HepG2 (cell line): ENCODE results near the gene TH. TPM values are rescaled to one million over a fixed set of nuclear protein-coding genes. Genes with fewer than 3 reads are reported as not detected.

Experiments
- HNF1B ChIP-seq: sonication (generic); formaldehyde crosslinking; IDR thresholded peaks from 2 replicates; pipeline ENCODE4 v1.5.1; 2020; ENCODE audit warnings: mild to moderate bottlenecking, moderate library complexity, missing genetic modification reagents
- IKZF4 ChIP-seq: sonication (generic); formaldehyde crosslinking; IDR thresholded peaks from 2 replicates; pipeline ENCODE4 v1.5.1; 2020; ENCODE audit warnings: borderline replicate concordance, mild to moderate bottlenecking, low read depth, missing genetic modification reagents; ENCODE audit errors: not compliant biosample characterization
- RXRB ChIP-seq: IDR thresholded peaks from 2 replicates; pipeline ENCODE4 v1.6.1; 2016; ENCODE audit warnings: borderline replicate concordance, missing genetic modification reagents, missing compliant biosample characterization
- SMAD3 ChIP-seq: sonication (generic); formaldehyde crosslinking; IDR thresholded peaks from 2 replicates; pipeline ENCODE4 v1.4.0; 2020; ENCODE audit warnings: missing genetic modification reagents
- SNAI1 ChIP-seq: sonication (generic); formaldehyde crosslinking; IDR thresholded peaks from 2 replicates; pipeline ENCODE4 v1.5.0; 2020; ENCODE audit warnings: mild to moderate bottlenecking, missing genetic modification reagents, borderline replicate concordance
- YEATS4 ChIP-seq: sonication (generic); formaldehyde crosslinking; IDR thresholded peaks from 2 replicates; pipeline ENCODE4 v1.4.0; 2020; ENCODE audit warnings: missing genetic modification reagents, borderline replicate concordance
- ZBTB40 ChIP-seq, 2 experiments: fragments of 450-650 bp in 1 of 2; sonication (generic) in 1 of 2; formaldehyde crosslinking in 1 of 2; IDR thresholded peaks; 2 replicates each; pipeline versions ENCODE4 v1.6.1 to v1.8.0; 2016 to 2022; ENCODE audit warnings: antibody characterized with exemption in 1 of 2, mild to moderate bottlenecking in 1 of 2, missing genetic modification reagents in 1 of 2
- ZNF318 ChIP-seq: sonication (generic); formaldehyde crosslinking; IDR thresholded peaks from 2 replicates; pipeline ENCODE4 v1.4.0; 2020; ENCODE audit warnings: mild to moderate bottlenecking, missing genetic modification reagents
- polyA plus RNA-seq, 8 experiments: library from polyadenylated mRNA; depleted of rRNA in 3 of 8; stranded (reverse) in 7 of 8; unstranded in 1 of 8; fragments of >200 nt; fragmentation: Illumina TruSeq in 4 of 8; extraction: Trizol in 4 of 8; gene quantifications; 2 replicates each; pipeline versions ENCODE4 v1.2.1 to v1.2.3, GENCODE V29; 2011 to 2016; ENCODE audit warnings: low read depth in 4 of 8, missing spikeins in 1 of 8, mixed read lengths in 1 of 8; ENCODE audit not compliant: insufficient read depth in 1 of 8
- total RNA-seq, 5 experiments: library from RNA; depleted of rRNA; stranded (reverse); fragments of >200 nt; fragmentation: Illumina TruSeq; extraction: Trizol; gene quantifications; 2 replicates each; pipeline ENCODE4 v1.2.3, GENCODE V29; 2016; ENCODE audit warnings: low read depth in 1 of 5

TH gene
- total and polyA plus RNA-seq, 2 of the 13 experiments (the other 11 are each of a cell fraction or from before 2014, with no cell fraction given) = 0.36 TPM; not detected in 1

- TF ChIP-seq SNAI1 (CRISPR knock-in tag) (no peak), ZNF318 (no peak), IKZF4 (CRISPR knock-in tag) (peak; percentile 31), HNF1B (CRISPR knock-in tag) (peak; percentile 59; the same call in 1 of the 2 replicates), SMAD3 (no peak), ZBTB40 (IDR thresholded peaks at IDR 0.05) (no peak), ZBTB40 (CRISPR knock-in tag; IDR thresholded peaks at IDR 0.05) (no peak), RXRB (no peak), YEATS4 (CRISPR knock-in tag) (no peak; the same call in 1 of the 2 replicates)
Observed at GRCh38 chr11:2122222-2122906, 49.3 kb downstream of the TH start (continued).
